Omental fat pad (tissue), 4 donors: ENCODE measurements around the gene GM2A. TPM values are rescaled to one million over a fixed set of nuclear protein-coding genes. Genes with fewer than 3 reads are reported as not detected.

Experiments
- ATAC-seq: fragments of 150-250 bp; one replicate; pipeline ENCODE4 v1.9.1; 2016; ENCODE audit warnings: mild to moderate bottlenecking, moderate library complexity; ENCODE audit not compliant: low FRiP score
- DNase-seq: peaks from one replicate; pipeline ENCODE4 v3.0.0-alpha.2; 2019; ENCODE audit warnings: low spot score
- CTCF ChIP-seq, 3 donors: fragments of 450-650 bp; IDR thresholded peaks; one replicate each; pipeline ENCODE4 v1.5.1; 2016 to 2017; ENCODE audit warnings: antibody characterized with exemption in 3 of 3, mild to moderate bottlenecking in 3 of 3, moderate library complexity in 2 of 3
- total RNA-seq, 4 donors: library from RNA; depleted of rRNA; stranded (reverse); fragments of >200 nt; gene quantifications; one replicate each; pipeline ENCODE4 v1.1.0, GENCODE V29; 2016

Gene GM2A
- total RNA-seq, 4 donors from 2014 or later: 26.6 to 62.6 (median 27.9) TPM

DNA sequence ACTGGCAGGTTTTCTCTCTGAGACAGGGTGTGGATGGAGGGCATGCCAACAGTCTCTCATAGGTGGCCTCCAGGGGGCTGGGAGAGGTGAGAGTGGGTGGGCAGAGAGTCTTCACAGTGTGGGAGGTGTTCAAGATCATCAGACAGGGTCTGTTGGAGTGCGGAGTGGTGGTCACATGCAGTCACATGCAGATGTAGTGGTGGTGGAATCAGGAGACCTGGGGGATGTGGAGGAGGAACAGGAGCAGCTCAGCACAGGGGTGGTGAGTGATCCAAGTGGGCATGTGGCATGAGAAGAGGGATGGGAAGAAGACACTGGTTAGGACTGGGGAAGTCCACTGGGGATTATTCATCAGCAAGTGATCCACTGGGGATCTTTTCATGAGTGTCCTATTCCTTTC lies 5.8 kb downstream of the GM2A start:
- DNase-seq (no peak), ATAC-seq (no peak)
- no peak for TF ChIP-seq CTCF (IDR thresholded peaks at IDR 0.05)

DNA sequence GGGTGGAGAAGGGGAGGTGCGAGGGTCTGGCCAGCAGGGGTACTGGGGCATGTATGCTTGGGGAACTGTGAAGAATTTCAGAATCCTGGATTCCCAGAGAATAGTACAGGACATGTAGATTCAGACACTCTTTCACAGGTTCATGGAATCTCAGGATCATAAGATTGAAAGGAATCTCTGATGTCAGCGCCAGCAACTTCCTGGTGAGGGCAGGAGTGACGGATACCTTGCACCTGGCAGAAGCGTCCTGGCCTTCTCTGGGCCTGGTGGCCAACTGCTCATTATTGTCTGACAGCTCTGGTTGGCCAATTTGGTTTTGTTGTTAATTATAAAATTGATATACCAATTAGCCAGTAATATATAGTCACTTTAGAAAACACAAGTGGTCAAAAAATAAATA lies 6.9 kb downstream of the GM2A start:
- DNase-seq (no peak), ATAC-seq (no peak)
- no peak for TF ChIP-seq CTCF (IDR thresholded peaks at IDR 0.05)

GRCh38 chr5:151262532-151262931 lies 9.5 kb downstream of the GM2A start:
- ATAC-seq (no peak), DNase-seq (no peak)

GRCh38 chr5:151264113-151264512 lies 11.1 kb downstream of the GM2A start:
- no peak for DNase-seq
- TF ChIP-seq CTCF (IDR thresholded peaks at IDR 0.05): no peak
- peak; percentile 79 for ATAC-seq

More at GRCh38 chr5:151262532-151262931, 9.5 kb downstream of the GM2A start:
- no peak for TF ChIP-seq CTCF (IDR thresholded peaks at IDR 0.05)

DNA sequence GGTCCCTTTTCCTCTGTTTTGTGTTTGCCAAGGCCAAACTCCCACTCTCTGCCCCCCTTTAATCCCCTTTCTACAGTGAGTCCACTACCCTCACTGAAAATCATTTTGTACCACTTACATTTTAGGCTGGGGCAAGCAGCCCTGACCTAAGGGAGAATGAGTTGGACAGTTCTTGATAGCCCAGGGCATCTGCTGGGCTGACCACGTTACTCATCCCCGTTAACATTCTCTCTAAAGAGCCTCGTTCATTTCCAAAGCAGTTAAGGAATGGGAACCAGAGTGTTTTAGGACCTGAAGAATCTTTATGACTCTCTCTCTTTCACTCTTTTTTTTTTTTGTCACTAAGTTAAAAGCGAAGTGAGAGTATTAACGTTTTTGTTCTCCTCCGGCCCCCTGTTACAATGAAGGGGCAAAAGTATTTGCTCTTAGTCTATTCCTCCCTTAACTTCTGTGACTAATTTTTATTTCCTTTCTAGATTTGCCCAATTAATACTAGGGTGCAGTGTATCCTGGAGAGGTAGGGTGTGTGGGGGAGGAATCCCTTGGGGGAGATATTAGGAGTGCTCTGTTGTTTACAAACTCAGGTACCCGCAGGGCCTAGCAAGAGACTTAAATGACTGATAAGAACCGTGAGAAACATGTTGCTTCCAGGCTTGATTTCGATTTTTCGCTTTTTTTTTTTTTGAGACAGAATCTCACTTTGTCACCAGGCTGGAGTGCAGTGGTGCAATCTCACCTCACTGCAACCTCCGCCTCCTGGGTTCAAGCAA lies 14.7 kb downstream of the GM2A start:
- TF ChIP-seq CTCF (IDR thresholded peaks at IDR 0.05): no peak
- ATAC-seq (no peak), DNase-seq (no peak)

- TF ChIP-seq CTCF (IDR thresholded peaks at IDR 0.05): no peak
- ATAC-seq: no peak
- no peak for DNase-seq
These were observed 17.6 kb downstream of the GM2A start for GRCh38 chr5:151270599-151270998.

DNA sequence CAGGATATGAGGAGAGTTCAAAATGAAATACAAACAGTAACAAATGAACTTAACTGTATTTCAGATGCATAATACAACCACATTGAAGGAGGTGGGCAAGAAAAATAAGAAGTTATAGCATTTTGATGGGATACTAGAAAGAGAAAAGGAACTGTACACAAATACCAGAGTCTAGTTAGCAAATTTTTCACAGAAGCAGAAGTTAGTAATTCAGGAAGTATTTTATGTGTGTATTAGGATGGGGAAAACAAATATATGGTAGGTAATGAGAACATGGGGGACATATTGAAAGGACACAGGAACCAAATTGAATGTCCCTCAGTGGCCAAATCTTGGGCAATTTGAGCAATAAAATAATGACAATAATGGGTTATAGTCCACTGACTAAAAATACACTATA lies 18.4 kb downstream of the GM2A start:
- no peak for TF ChIP-seq CTCF (IDR thresholded peaks at IDR 0.05)
- ATAC-seq: no peak
- no peak for DNase-seq
